H1 (cell line): Measurements from ENCODE around the gene SPTBN1. TPM values are rescaled to one million over a fixed set of nuclear protein-coding genes. Genes with fewer than 3 reads are reported as not detected.

Experiments
- CTCF ChIA-PET: fragments of 300-600 bp; sonication (Branson Sonifier 250); formaldehyde crosslinking; loops from one replicate; lab custom pipeline; 2021; ENCODE audit not compliant: partially characterized antibody; lab: Charles Lee
- POLR2A ChIA-PET: fragments of 300-600 bp; sonication (Branson Sonifier 250); formaldehyde crosslinking; loops from one replicate; lab custom pipeline; 2021; ENCODE audit warnings: inconsistent platforms; ENCODE audit not compliant: partially characterized antibody; lab: Charles Lee
- DNase-seq, 2 experiments: peaks; one replicate each; pipeline versions ENCODE4 v3.0.0 to v3.0.0-alpha.2; 2010 to 2022; ENCODE audit warnings: low spot score in 2 of 2, low read depth in 1 of 2, mixed read lengths in 1 of 2
- FAIRE-seq: peaks from 2 replicates; lab custom pipeline; 2011; peaks lifted over from hg19 to GRCh38; lab: Jason Lieb, UNC
- H2AFZ ChIP-seq: 2 replicates; pipeline ENCODE4 v1.8.1; 2012; ENCODE audit warnings: low read length, inconsistent platforms
- H2AK5ac ChIP-seq: 2 replicates; pipeline ENCODE4 v1.6.1; 2013; ENCODE audit warnings: low read depth, low read length
- H2BK120ac ChIP-seq: replicated peaks from 2 replicates; pipeline ENCODE3; 2013; ENCODE audit warnings: low read depth, low read length, inconsistent platforms
- H2BK12ac ChIP-seq: 2 replicates; pipeline ENCODE4 v1.6.1; 2013; ENCODE audit warnings: low read depth, low read length
- H2BK15ac ChIP-seq: 2 replicates; pipeline ENCODE4 v1.6.1; 2013; ENCODE audit warnings: low read length
- H2BK20ac ChIP-seq: 2 replicates; pipeline ENCODE4 v1.6.1; 2013; ENCODE audit warnings: low read length
- H2BK5ac ChIP-seq: 2 replicates; pipeline ENCODE4 v1.6.1; 2013; ENCODE audit warnings: low read depth, low read length
- H3K14ac ChIP-seq: 2 replicates; pipeline ENCODE4 v1.6.1; 2013; ENCODE audit warnings: inconsistent platforms; ENCODE audit not compliant: insufficient read length
- H3K18ac ChIP-seq: 2 replicates; pipeline ENCODE4 v1.6.1; 2013; ENCODE audit warnings: low read length; ENCODE audit errors: extremely low read depth
- H3K23ac ChIP-seq: 2 replicates; pipeline ENCODE4 v1.6.1; 2013; ENCODE audit warnings: inconsistent platforms; ENCODE audit not compliant: insufficient read length
- H3K23me2 ChIP-seq: 2 replicates; pipeline ENCODE4 v1.6.1; 2013; ENCODE audit warnings: low read depth, low read length
- H3K27ac ChIP-seq: 2 replicates; pipeline ENCODE4 v1.6.1; 2011; ENCODE audit warnings: low read depth, low read length, inconsistent platforms
- H3K27me3 ChIP-seq, 4 experiments: replicated peaks in 1 of 4; 1 replicate in 1 of 4; 2 replicates in 3 of 4; pipeline versions ENCODE4 v1.6.1 to v1.8.1; 2011 to 2013; ENCODE audit warnings: low read length in 3 of 4, mild to moderate bottlenecking in 3 of 4, inconsistent platforms in 2 of 4, mixed read lengths in 2 of 4, moderate library complexity in 1 of 4; ENCODE audit not compliant: control insufficient read depth in 3 of 4, insufficient read depth in 3 of 4; ENCODE audit errors: extremely low read depth in 1 of 4
- H3K36me3 ChIP-seq, 4 experiments: 2 replicates each; pipeline versions ENCODE4 v1.6.1 to v1.8.1; 2011 to 2013; ENCODE audit warnings: mild to moderate bottlenecking in 4 of 4, low read length in 3 of 4, moderate library complexity in 2 of 4, control low read depth in 1 of 4, inconsistent platforms in 1 of 4; ENCODE audit not compliant: insufficient read depth in 4 of 4, control insufficient read depth in 2 of 4
- H3K4ac ChIP-seq: replicated peaks from 2 replicates; pipeline ENCODE3; 2013; ENCODE audit warnings: low read length, low read depth, mixed read lengths, inconsistent platforms; ENCODE audit not compliant: insufficient read length
- H3K4me1 ChIP-seq, 4 experiments: replicated peaks in 1 of 4; 1 replicate in 1 of 4; 2 replicates in 3 of 4; pipeline versions ENCODE4 v1.6.1 to v1.8.1; 2011 to 2013; ENCODE audit warnings: low read length in 3 of 4, inconsistent platforms in 2 of 4, mixed read lengths in 1 of 4; ENCODE audit not compliant: insufficient read depth in 4 of 4, control insufficient read depth in 3 of 4
- H3K4me2 ChIP-seq, 2 experiments: 2 replicates each; pipeline versions ENCODE4 v1.6.1 to v1.8.1; 2011 to 2013; ENCODE audit warnings: low read depth in 2 of 2, low read length in 2 of 2, control low read depth in 1 of 2, inconsistent platforms in 1 of 2, mild to moderate bottlenecking in 1 of 2; ENCODE audit not compliant: insufficient read depth in 1 of 2
- H3K4me3 ChIP-seq, 4 experiments: fragments of 200-600, 300-600 bp in 1 of 4; sonication (generic), shearing (Covaris generic), sonication (Bioruptor Twin) in 1 of 4; 2 replicates each; pipeline versions ENCODE4 v1.5.1 to v1.8.1; 2011 to 2016; ENCODE audit warnings: low read length in 4 of 4, low read depth in 3 of 4, control low read depth in 2 of 4, inconsistent platforms in 2 of 4, mild to moderate bottlenecking in 2 of 4, mixed read lengths in 1 of 4, moderate library complexity in 1 of 4; ENCODE audit not compliant: insufficient read depth in 2 of 4; ENCODE audit errors: extremely low read depth in 1 of 4
- H3K56ac ChIP-seq: replicated peaks from 2 replicates; pipeline ENCODE3; 2013; ENCODE audit warnings: low read depth, mild to moderate bottlenecking, mixed read lengths, low read length, inconsistent platforms; ENCODE audit not compliant: insufficient read length
- H3K79me1 ChIP-seq: 2 replicates; pipeline ENCODE4 v1.6.1; 2013; ENCODE audit warnings: low read depth, low read length, control low read depth
- H3K79me2 ChIP-seq, 2 experiments: 2 replicates each; pipeline versions ENCODE4 v1.6.1 to v1.8.1; 2012 to 2013; ENCODE audit warnings: low read length in 2 of 2, mild to moderate bottlenecking in 2 of 2, inconsistent platforms in 1 of 2; ENCODE audit not compliant: insufficient read depth in 2 of 2, control insufficient read depth in 1 of 2
- H3K9ac ChIP-seq, 4 experiments: replicated peaks in 1 of 4; 1 replicate in 1 of 4; 2 replicates in 3 of 4; pipeline versions ENCODE4 v1.6.1 to v1.8.1; 2011 to 2013; ENCODE audit warnings: low read depth in 3 of 4, low read length in 3 of 4, control low read depth in 2 of 4, mild to moderate bottlenecking in 2 of 4, moderate library complexity in 2 of 4, inconsistent platforms in 1 of 4; ENCODE audit errors: extremely low read depth in 1 of 4
- H3K9me3 ChIP-seq, 2 experiments: 2 replicates each; pipeline versions ENCODE4 v1.6.1 to v1.8.1; 2012 to 2013; ENCODE audit warnings: mild to moderate bottlenecking in 2 of 2, moderate library complexity in 2 of 2, control low read depth in 1 of 2, inconsistent platforms in 1 of 2, low read depth in 1 of 2, low read length in 1 of 2, mixed read lengths in 1 of 2; ENCODE audit not compliant: insufficient read depth in 2 of 2
- H4K20me1 ChIP-seq, 2 experiments: replicated peaks in 1 of 2; 2 replicates each; pipeline versions ENCODE3 to v1.8.1; 2011 to 2013; ENCODE audit warnings: inconsistent platforms in 2 of 2, low read length in 2 of 2, mild to moderate bottlenecking in 1 of 2; ENCODE audit not compliant: insufficient read depth in 2 of 2, control insufficient read depth in 1 of 2
- H4K5ac ChIP-seq: 2 replicates; pipeline ENCODE4 v1.6.1; 2013; ENCODE audit warnings: low read length, low read depth, mixed read lengths, inconsistent platforms; ENCODE audit not compliant: insufficient read length
- H4K8ac ChIP-seq: 2 replicates; pipeline ENCODE4 v1.8.0; 2013; ENCODE audit warnings: mild to moderate bottlenecking, moderate library complexity, low read length, inconsistent platforms; ENCODE audit not compliant: insufficient read depth; ENCODE audit errors: extremely low read depth
- H4K91ac ChIP-seq: replicated peaks from 2 replicates; pipeline ENCODE3; 2013; ENCODE audit warnings: low read length, mixed read lengths, inconsistent platforms; ENCODE audit not compliant: insufficient read length
- CTBP2 ChIP-seq: IDR thresholded peaks from 2 replicates; pipeline ENCODE4 v1.7.0; 2011; ENCODE audit warnings: borderline replicate concordance, mild to moderate bottlenecking, moderate library complexity, mixed read lengths, low read length; ENCODE audit not compliant: insufficient read depth, insufficient read length
- EGR1 ChIP-seq: IDR thresholded peaks from 2 replicates; pipeline ENCODE4 v1.6.1; 2011; ENCODE audit warnings: low read depth, low read length, borderline replicate concordance
- GTF2F1 ChIP-seq: IDR thresholded peaks from 2 replicates; pipeline ENCODE4 v1.6.1; 2012; ENCODE audit warnings: low read depth, low read length, improper control_type of control experiment, borderline replicate concordance
- SIN3A ChIP-seq, 2 experiments: IDR thresholded peaks in 1 of 2; conservative IDR thresholded peaks in 1 of 2; 2 replicates each; pipeline ENCODE4 v1.6.1; 2011 to 2012; ENCODE audit warnings: low read length in 2 of 2, improper control_type of control experiment in 1 of 2, low read depth in 1 of 2, mild to moderate bottlenecking in 1 of 2
- SIX5 ChIP-seq: IDR thresholded peaks from 2 replicates; pipeline ENCODE4 v1.6.1; 2011; ENCODE audit warnings: mild to moderate bottlenecking, low read depth, low read length
- SUZ12 ChIP-seq: fragments of 200-600 bp; sonication (generic); IDR thresholded peaks from 2 replicates; pipeline ENCODE4 v1.6.1; 2012; ENCODE audit warnings: mild to moderate bottlenecking, inconsistent platforms, low read length, moderate library complexity, mixed read lengths
- TCF12 ChIP-seq: IDR thresholded peaks from 2 replicates; pipeline ENCODE4 v1.6.1; 2011; ENCODE audit warnings: low read depth, mild to moderate bottlenecking, low read length
- WGBS, 2 experiments: shearing (Covaris generic) in 1 of 2; methylation state at CpG; one replicate each; pipeline versions ENCODE4 v1.1.6 to v1.1.7; 2013 to 2015; ENCODE audit warnings: low lambda C conversion rate in 2 of 2, mixed read lengths in 2 of 2, inconsistent platforms in 1 of 2, low coverage in 1 of 2, missing lambda C conversion rate in 1 of 2; ENCODE audit not compliant: insufficient replicate concordance in 2 of 2, insufficient coverage in 1 of 2, insufficient read length in 1 of 2; ENCODE audit errors: extremely low coverage in 1 of 2, missing lambda C conversion rate in 1 of 2; 5-methylcytosine and 5-hydroxymethylcytosine counted together
- polyA plus RNA-seq, 7 experiments: library from polyadenylated mRNA; depleted of rRNA in 3 of 7; stranded (reverse) in 5 of 7; unstranded in 2 of 7; fragments of >200 nt in 5 of 7; fragments of 200-250 nt in 2 of 7; gene quantifications; 1 replicate in 5 of 7; 2 replicates in 1 of 7; 4 replicates in 1 of 7; pipeline versions ENCODE4 v1.2.1 to v1.2.3, GENCODE V29; 2011 to 2013; ENCODE audit warnings: missing spikeins in 2 of 7, mixed read lengths in 2 of 7
- total RNA-seq: library from RNA; stranded (reverse); fragmentation: NEBNext Ultra II Directional; extraction: Animal tissue kit (Norgen Biotek cat#: 25700); gene quantifications from 2 replicates; pipeline ENCODE4 v1.2.1, GENCODE V29; 2021
- TF ChIP-seq, protein P1 (sequence below): IDR thresholded peaks from 2 replicates; pipeline ENCODE4 v1.6.1; 2012; ENCODE audit warnings: low read length, inconsistent platforms

SPTBN1 gene
- total and polyA plus RNA-seq, 2 of the 8 experiments (the other 6 are each of a cell fraction or from before 2014, with no cell fraction given), result 31.8 to 180 TPM

DNA sequence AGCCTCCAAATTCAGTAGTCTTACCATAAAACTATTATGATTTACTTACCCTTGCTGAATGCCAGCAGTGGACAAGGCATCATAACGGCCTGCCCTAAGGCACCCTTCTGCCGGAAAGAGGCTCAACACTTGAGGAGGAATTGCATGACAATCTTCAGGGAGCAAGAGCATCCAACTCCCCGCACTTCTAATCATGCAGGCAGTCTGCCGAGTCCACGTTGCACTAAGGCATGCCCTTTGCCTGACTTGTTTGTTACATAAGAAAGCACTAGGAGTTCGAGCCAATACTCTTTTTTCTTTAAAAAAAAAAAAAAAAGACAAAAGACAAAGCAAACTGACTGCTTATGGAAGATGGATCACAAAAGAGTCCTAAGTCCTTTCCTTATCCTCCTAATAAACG lies 17.9 kb upstream of the SPTBN1 start:
- no peak overlapping the region for H3K9ac ChIP-seq
- H3K4me1 ChIP-seq, result no peaks in the 10 kb centered on the region
- no peak overlapping the region for H2AFZ ChIP-seq
- no peaks in the 10 kb centered on the region for H3K36me3 ChIP-seq
- H3K27ac ChIP-seq, result no peak overlapping the region
- H2BK120ac ChIP-seq, result no peak overlapping the region
- H3K4me2 ChIP-seq, result no peak overlapping the region
- H3K4me3 ChIP-seq, result no peak overlapping the region
- no peak overlapping the region for H3K4ac ChIP-seq
- H3K9me3 ChIP-seq, result no peaks in the 10 kb centered on the region
- H2BK5ac ChIP-seq, result no peak overlapping the region
- FAIRE-seq, result no peak
- TF ChIP-seq GTF2F1 (no peak), SUZ12 (no peak), CTBP2 (no peak), SIX5 (no peak), EGR1 (no peak), TCF12 (no peak), SIN3A (conservative IDR thresholded peaks at IDR 0.05 in 1 of 2, IDR thresholded peaks at IDR 0.05 in 1 of 2; ENCODE audit: low read depth in 1 of 2, low read length in 2 of 2) (no peak)
- TF ChIP-seq, protein P1, sequence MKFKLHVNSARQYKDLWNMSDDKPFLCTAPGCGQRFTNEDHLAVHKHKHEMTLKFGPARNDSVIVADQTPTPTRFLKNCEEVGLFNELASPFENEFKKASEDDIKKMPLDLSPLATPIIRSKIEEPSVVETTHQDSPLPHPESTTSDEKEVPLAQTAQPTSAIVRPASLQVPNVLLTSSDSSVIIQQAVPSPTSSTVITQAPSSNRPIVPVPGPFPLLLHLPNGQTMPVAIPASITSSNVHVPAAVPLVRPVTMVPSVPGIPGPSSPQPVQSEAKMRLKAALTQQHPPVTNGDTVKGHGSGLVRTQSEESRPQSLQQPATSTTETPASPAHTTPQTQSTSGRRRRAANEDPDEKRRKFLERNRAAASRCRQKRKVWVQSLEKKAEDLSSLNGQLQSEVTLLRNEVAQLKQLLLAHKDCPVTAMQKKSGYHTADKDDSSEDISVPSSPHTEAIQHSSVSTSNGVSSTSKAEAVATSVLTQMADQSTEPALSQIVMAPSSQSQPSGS, result no peak
- no peak overlapping the region for H4K8ac ChIP-seq
- H3K27me3 ChIP-seq, result no peaks in the 10 kb centered on the region
- H2AK5ac ChIP-seq, result no peak overlapping the region
- H3K56ac ChIP-seq, result no peak overlapping the region
- H2BK12ac ChIP-seq, result no peak overlapping the region
- no peaks in the 10 kb centered on the region for H4K20me1 ChIP-seq
- no peak overlapping the region for H2BK15ac ChIP-seq
- H2BK20ac ChIP-seq, result no peak overlapping the region
- POLR2A ChIA-PET, result no interaction called here
- no peak overlapping the region for H4K5ac ChIP-seq
- CTCF ChIA-PET, result no interaction called here
- WGBS, 2 experiments, result 78% methylated on average over 7 of the region's 7 CpGs; no CpG with 5 or more reads in 1 of the 2 experiments
- H3K79me2 ChIP-seq, result no peaks in the 10 kb centered on the region
- H3K23me2 ChIP-seq, result no peaks in the 10 kb centered on the region
- H3K18ac ChIP-seq, result no peak overlapping the region
- no peaks in the 10 kb centered on the region for H3K79me1 ChIP-seq
- H3K23ac ChIP-seq, result no peak overlapping the region
- no peak overlapping the region for H4K91ac ChIP-seq
- DNase-seq, result no peak
- no peak overlapping the region for H3K14ac ChIP-seq
